ENCODE results near the gene DDTL. TPM values are rescaled to one million over a fixed set of nuclear protein-coding genes. Genes with fewer than 3 reads are reported as not detected.

The DDTL gene
- total RNA-seq, 2 experiments from 2014 or later = not detected

- no peak for TF ChIP-seq CTCF (IDR thresholded peaks at IDR 0.05)
- H3K9me3 Mint-ChIP-seq = no peaks in the 10 kb centered on the region
- no peaks in the 10 kb centered on the region for H3K27me3 Mint-ChIP-seq
- DNase-seq = no peak
- no peak for ATAC-seq
- ChIA-PET POLR2A (no interaction called here), CTCF (interaction anchor here (0.7 kb wide), 1 partner anchor 200 kb away, joined by 3 read pairs; no protein-coding TSS in a partner anchor)
- H3K4me3 Mint-ChIP-seq = no peak overlapping the region
- peaks cover 32% of the 10 kb centered on the region for H3K36me3 Mint-ChIP-seq (ENCODE audit: low read depth)
- H3K4me1 Mint-ChIP-seq (ENCODE audit: low read depth) = peaks cover 35% of the 10 kb centered on the region
- no peak overlapping the region for H3K27ac Mint-ChIP-seq
- intact Hi-C loops (cut with micrococcal nuclease) = no loop called here
These were observed 49.5 kb downstream of the DDTL start for GRCh38 chr22:24016156-24016555.

GRCh38 chr22:24021304-24021703 lies 54.6 kb downstream of the DDTL start:
- Mint-ChIP-seq H3K4me1 (ENCODE audit: low read depth) (peaks cover 48% of the 10 kb centered on the region), H3K9me3 (peaks cover 3% of the 10 kb centered on the region), H3K27me3 (no peaks in the 10 kb centered on the region), H3K27ac (no peak overlapping the region), H3K4me3 (no peak overlapping the region), H3K36me3 (ENCODE audit: low read depth) (peaks cover 48% of the 10 kb centered on the region)
- POLR2A ChIA-PET = no interaction called here
- no peak for ATAC-seq
- TF ChIP-seq CTCF (IDR thresholded peaks at IDR 0.05) = no peak
- no peak for DNase-seq
- intact Hi-C loops (cut with micrococcal nuclease) = no loop called here
- CTCF ChIA-PET = no interaction called here

Other genes with a start within 250 kb of the DDTL start
- 1 to 10 TPM; 1.7 TPM for gene ZNF70, start 215.8 kb upstream of the DDTL start, total RNA-seq
- not detected for gene VPREB3, start 212.5 kb upstream of the DDTL start, total RNA-seq
- gene C22orf15, start 203.9 kb upstream of the DDTL start, total RNA-seq = 1 to 10 TPM; 1.1 to 2.1 TPM
- 100 to 1,000 TPM; 197 to 212 TPM for gene CHCHD10, start 198.9 kb upstream of the DDTL start, total RNA-seq
- gene MMP11, start 194.0 kb upstream of the DDTL start, total RNA-seq = 1 to 10 TPM in 1 of 2 experiments, under 1 TPM in 1; 0.85 to 1.4 TPM
- 10 to 100 TPM; 82.8 to 86.3 TPM for gene SMARCB1, start 179.9 kb upstream of the DDTL start, total RNA-seq
- gene DERL3, start 127.9 kb upstream of the DDTL start, total RNA-seq = 1 to 10 TPM; 5.4 to 7.6 TPM
- 1 to 10 TPM; 8.0 to 8.6 TPM for gene SLC2A11, start 109.0 kb upstream of the DDTL start, total RNA-seq
- 1,000 to 10,000 TPM; 1,485 to 1,525 TPM for gene MIF, start 72.5 kb upstream of the DDTL start, total RNA-seq
- gene GSTT2B, start 5.7 kb upstream of the DDTL start, total RNA-seq = not detected
- gene DDT, start 7.6 kb downstream of the DDTL start, total RNA-seq = 100 to 1,000 TPM; 116 to 119 TPM
- not detected for gene GSTT2, start 13.2 kb downstream of the DDTL start, total RNA-seq
- not detected for gene GSTT4, start 38.6 kb downstream of the DDTL start, total RNA-seq
- gene CABIN1, start 44.4 kb downstream of the DDTL start, total RNA-seq = 100 to 1,000 TPM; 118 to 125 TPM
- under 1 TPM; 0.65 to 0.95 TPM for gene SUSD2, start 214.6 kb downstream of the DDTL start, total RNA-seq

Measured in activated CD8-positive, alpha-beta T cell treated with anti-CD3 and anti-CD28 coated beads for 36 hours (primary cell).